IMR-90 (cell line): ENCODE data around the gene CCZ1B.
"Not testable (repeated sequence)": the region's sequence is repeated elsewhere in the genome, so short reads cannot be mapped to it uniquely, and the experiment has no call there.

Experiments used
- BHLHE40 ChIP-seq: fragments of 150-350 bp; IDR thresholded peaks from 2 replicates; pipeline ENCODE4 v1.6.1; 2016; ENCODE audit warnings: mild to moderate bottlenecking, low read depth, low read length
- CEBPB ChIP-seq: IDR thresholded peaks from 2 replicates; pipeline ENCODE4 v1.6.1; 2012; ENCODE audit warnings: low read depth, low read length, improper control_type of control experiment
- CTCF ChIP-seq: conservative IDR thresholded peaks from 2 replicates; pipeline ENCODE4 v1.5.1; 2012; ENCODE audit warnings: mild to moderate bottlenecking, low read depth, low read length, improper control_type of control experiment
- MAFK ChIP-seq: IDR thresholded peaks from 2 replicates; pipeline ENCODE4 v1.6.1; 2012; ENCODE audit warnings: low read depth, low read length, improper control_type of control experiment
- NFE2L2 ChIP-seq: fragments of 150-350 bp; IDR thresholded peaks from 2 replicates; pipeline ENCODE4 v1.6.1; 2016; ENCODE audit warnings: low read depth, mild to moderate bottlenecking, low read length
- POLR2A ChIP-seq: IDR thresholded peaks from 2 replicates; pipeline ENCODE4 v1.6.1; 2012; ENCODE audit warnings: mild to moderate bottlenecking, low read depth, low read length
- RAD21 ChIP-seq: IDR thresholded peaks from 2 replicates; pipeline ENCODE4 v1.6.1; 2012; ENCODE audit warnings: low read length, improper control_type of control experiment
- RCOR1 ChIP-seq: IDR thresholded peaks from 2 replicates; pipeline ENCODE4 v1.6.1; 2012; ENCODE audit warnings: mild to moderate bottlenecking, low read length, improper control_type of control experiment; ENCODE audit not compliant: insufficient replicate concordance
- RFX5 ChIP-seq: IDR thresholded peaks from 2 replicates; pipeline ENCODE4 v1.8.0; 2012; ENCODE audit warnings: low read depth, mild to moderate bottlenecking, low read length, moderate library complexity
- SMC3 ChIP-seq: fragments of 150-350 bp; IDR thresholded peaks from 2 replicates; pipeline ENCODE4 v1.6.1; 2016; ENCODE audit warnings: low read depth, mild to moderate bottlenecking, antibody characterized with exemption, low read length, moderate library complexity

- not testable (repeated sequence) for TF ChIP-seq CTCF, POLR2A, RAD21, NFE2L2, SMC3, MAFK, CEBPB, RCOR1, RFX5, BHLHE40
These were observed 45.5 kb upstream of the CCZ1B start for GRCh38 chr7:6871421-6872144.
